ENCODE measurements around the gene TNFRSF4. TPM values are rescaled to one million over a fixed set of nuclear protein-coding genes. Genes with fewer than 3 reads are reported as not detected.

Gene TNFRSF4
- total RNA-seq (10 to 100 TPM; 15.1 to 35.4 (median 17.8) TPM), total RNA-seq (3.7 to 404 (median 45.5) reads per million in 29 experiments)
- 19.0 TPM for total RNA-seq (2013)

- WGBS (ENCODE audit: insufficient coverage), result 3% methylated on average over 53 of the region's 56 CpGs
- peak in 11 of 35 experiments; percentile 3 to 63 (median 38) for DNase-seq
- Mint-ChIP-seq H3K4me3 (peak within 1 kb of the TSS; percentile 53 to 65 (median 63)), H3K36me3 (peaks cover 11% of the 10 kb centered on the region), H3K27me3 (no peaks in the 10 kb centered on the region), H3K4me1 (peaks cover 22 to 51% (median 37%) of the 10 kb centered on the region in 3 donors), H3K27ac (peak within 1 kb of the TSS; percentile 79 to 82), H3K9me3 (no peaks in the 10 kb centered on the region)
- Histone ChIP-seq H3K9me3 (no peaks in the 10 kb centered on the region), H3K27ac (ENCODE audit: low read length) (peak within 1 kb of the TSS; percentile 81), H3K4me1 (ENCODE audit: control insufficient read depth in 1 of 2, extremely low read depth in 1 of 2, insufficient read depth in 2 of 2, low read length in 2 of 2) (peaks cover 18 to 84% of the 10 kb centered on the region in 2 experiments), H3K36me3 (ENCODE audit: control insufficient read depth in 2 of 2, extremely low read depth in 1 of 2, insufficient read depth in 1 of 2, low read length in 1 of 2) (peaks cover 4 to 12% of the 10 kb centered on the region in 2 donors), H3K4me3 (ENCODE audit: control insufficient read depth in 1 of 2, extremely low read depth in 1 of 2, low read length in 1 of 2) (peak within 1 kb of the TSS; percentile 44 to 51), H3K27me3 (replicated peaks in 1 of 2; ENCODE audit: control insufficient read depth in 2 of 2, extremely low read depth in 1 of 2, insufficient read depth in 2 of 2, low read length in 1 of 2) (no peaks in the 10 kb centered on the region)
- ATAC-seq (replicated peaks in 1 of 4), result peak; percentile 16 to 32 (median 22)
- CTCF ChIA-PET, result no interaction called here
- POLR2A ChIA-PET, result no interaction called here
Observed at GRCh38 chr1:1213345-1214265, at the start of gene TNFRSF4. TNFRSF4 (minus strand) TSS chr1:1214153; CDS start chr1:1214127, 26 bp downstream.

DNA sequence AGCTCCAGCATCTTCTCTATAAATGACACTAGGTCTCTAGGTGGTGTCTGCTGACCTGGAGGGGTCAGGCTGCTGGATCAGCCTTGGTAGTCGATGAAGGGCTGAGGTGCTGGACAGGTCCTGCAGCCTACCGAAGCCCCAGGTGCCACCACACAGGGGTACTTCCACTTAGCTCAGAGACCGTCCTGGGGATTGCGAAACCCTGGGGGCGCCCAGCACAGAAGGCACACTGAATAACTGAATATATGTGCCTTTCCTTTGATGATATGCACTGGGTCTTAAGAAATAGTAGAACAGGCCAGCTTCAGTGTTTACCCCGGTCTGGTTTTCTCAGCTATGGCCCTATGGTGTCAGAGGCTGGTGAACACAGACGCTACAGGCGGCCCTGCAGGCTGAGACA is 48.8 kb upstream of the TNFRSF4 start:
- Mint-ChIP-seq H3K9me3 (no peaks in the 10 kb centered on the region), H3K27me3 (no peaks in the 10 kb centered on the region), H3K4me3 (no peak overlapping the region), H3K4me1 (peaks cover 13 to 22% (median 21%) of the 10 kb centered on the region in 3 donors), H3K36me3 (peaks cover 27% of the 10 kb centered on the region), H3K27ac (no peak overlapping the region)
- ATAC-seq (replicated peaks in 1 of 4) (no peak), DNase-seq (no peak)
- 100% methylated on average over 4 of the region's 8 CpGs for WGBS (ENCODE audit: insufficient coverage)
- Histone ChIP-seq H3K36me3 (ENCODE audit: control insufficient read depth in 2 of 2, extremely low read depth in 1 of 2, insufficient read depth in 1 of 2, low read length in 1 of 2) (peaks cover 24 to 70% of the 10 kb centered on the region in 2 donors), H3K4me1 (ENCODE audit: control insufficient read depth in 1 of 2, extremely low read depth in 1 of 2, insufficient read depth in 2 of 2, low read length in 2 of 2) (peaks cover 0 to 18% of the 10 kb centered on the region in 2 experiments), H3K27me3 (replicated peaks in 1 of 2; ENCODE audit: control insufficient read depth in 2 of 2, extremely low read depth in 1 of 2, insufficient read depth in 2 of 2, low read length in 1 of 2) (no peaks in the 10 kb centered on the region), H3K27ac (ENCODE audit: low read length) (no peak overlapping the region), H3K4me3 (ENCODE audit: control insufficient read depth in 1 of 2, extremely low read depth in 1 of 2, low read length in 1 of 2) (no peak overlapping the region), H3K9me3 (no peaks in the 10 kb centered on the region)
- POLR2A ChIA-PET, result no interaction called here
- CTCF ChIA-PET, result no interaction called here

DNA sequence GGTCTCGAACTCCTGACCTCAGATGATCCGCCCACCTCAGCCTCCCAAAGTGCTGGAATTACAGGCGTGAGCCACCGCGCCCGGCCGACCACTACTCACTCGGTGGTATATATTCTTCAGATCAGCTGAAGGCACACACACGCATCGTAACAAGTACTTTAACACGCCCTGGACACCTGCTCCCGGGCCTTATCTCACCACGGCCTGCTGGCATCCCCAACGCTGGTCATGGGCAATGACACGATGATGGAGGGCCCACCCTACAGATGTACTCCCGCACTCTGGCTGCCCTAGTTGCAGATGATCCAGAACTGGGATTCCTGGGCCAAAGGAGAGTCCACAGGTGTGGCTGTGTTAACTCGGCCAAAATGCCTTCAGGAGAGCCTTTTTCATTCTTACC is 48.1 kb upstream of the TNFRSF4 start:
- no peaks in the 10 kb centered on the region for H3K27me3 ChIP-seq (replicated peaks in 1 of 2; ENCODE audit: control insufficient read depth in 2 of 2, extremely low read depth in 1 of 2, insufficient read depth in 2 of 2, low read length in 1 of 2)
- no peak for DNase-seq
- ChIA-PET POLR2A (no interaction called here), CTCF (no interaction called here)
- peaks cover 0 to 18% of the 10 kb centered on the region in 2 experiments for H3K4me1 ChIP-seq (ENCODE audit: control insufficient read depth in 1 of 2, extremely low read depth in 1 of 2, insufficient read depth in 2 of 2, low read length in 2 of 2)
- H3K4me1 Mint-ChIP-seq, result peaks cover 10 to 23% (median 19%) of the 10 kb centered on the region in 3 donors
- H3K4me3 Mint-ChIP-seq, result no peak overlapping the region
- 96% methylated on average over 15 of the region's 17 CpGs for WGBS (ENCODE audit: insufficient coverage)
- ATAC-seq (replicated peaks in 1 of 4), result no peak
- H3K27ac ChIP-seq (ENCODE audit: low read length), result no peak overlapping the region
- H3K9me3 Mint-ChIP-seq, result no peaks in the 10 kb centered on the region
- no peak overlapping the region for H3K27ac Mint-ChIP-seq
- H3K9me3 ChIP-seq, result no peaks in the 10 kb centered on the region
- H3K36me3 Mint-ChIP-seq, result peaks cover 27% of the 10 kb centered on the region
- peaks cover 22 to 68% of the 10 kb centered on the region in 2 donors for H3K36me3 ChIP-seq (ENCODE audit: control insufficient read depth in 2 of 2, extremely low read depth in 1 of 2, insufficient read depth in 1 of 2, low read length in 1 of 2)
- no peaks in the 10 kb centered on the region for H3K27me3 Mint-ChIP-seq
- no peak overlapping the region for H3K4me3 ChIP-seq (ENCODE audit: control insufficient read depth in 1 of 2, extremely low read depth in 1 of 2, low read length in 1 of 2)

GRCh38 chr1:1260843-1261560 is 47.0 kb upstream of the TNFRSF4 start:
- H3K4me1 Mint-ChIP-seq, result peaks cover 8 to 23% (median 18%) of the 10 kb centered on the region in 3 donors
- peaks cover 29% of the 10 kb centered on the region for H3K36me3 Mint-ChIP-seq
- ATAC-seq (replicated peaks in 1 of 4) (peak; percentile 21 to 77 (median 49)), DNase-seq (no peak)
- CTCF ChIA-PET, result interaction anchor here (0.5 to 0.6 kb wide), 3 partner anchors 8 to 140 kb away, joined by 3 to 6 read pairs (median 3); no protein-coding TSS in a partner anchor
- POLR2A ChIA-PET, result no interaction called here
- H3K27me3 Mint-ChIP-seq, result no peaks in the 10 kb centered on the region
- WGBS (ENCODE audit: insufficient coverage), result 79% methylated on average over 14 of the region's 16 CpGs
- Histone ChIP-seq H3K27me3 (replicated peaks in 1 of 2; ENCODE audit: control insufficient read depth in 2 of 2, extremely low read depth in 1 of 2, insufficient read depth in 2 of 2, low read length in 1 of 2) (no peaks in the 10 kb centered on the region), H3K36me3 (ENCODE audit: control insufficient read depth in 2 of 2, extremely low read depth in 1 of 2, insufficient read depth in 1 of 2, low read length in 1 of 2) (peaks cover 23 to 73% of the 10 kb centered on the region in 2 donors), H3K27ac (ENCODE audit: low read length) (no peak overlapping the region), H3K4me1 (ENCODE audit: control insufficient read depth in 1 of 2, extremely low read depth in 1 of 2, insufficient read depth in 2 of 2, low read length in 2 of 2) (peaks cover 0 to 18% of the 10 kb centered on the region in 2 experiments), H3K9me3 (no peaks in the 10 kb centered on the region), H3K4me3 (ENCODE audit: control insufficient read depth in 1 of 2, extremely low read depth in 1 of 2, low read length in 1 of 2) (no peak overlapping the region)
- peak overlapping the region; percentile 59 to 73 for H3K27ac Mint-ChIP-seq
- peak overlapping the region in 2 of 3 donors; percentile 21 to 54 for H3K4me3 Mint-ChIP-seq
- no peaks in the 10 kb centered on the region for H3K9me3 Mint-ChIP-seq

DNA sequence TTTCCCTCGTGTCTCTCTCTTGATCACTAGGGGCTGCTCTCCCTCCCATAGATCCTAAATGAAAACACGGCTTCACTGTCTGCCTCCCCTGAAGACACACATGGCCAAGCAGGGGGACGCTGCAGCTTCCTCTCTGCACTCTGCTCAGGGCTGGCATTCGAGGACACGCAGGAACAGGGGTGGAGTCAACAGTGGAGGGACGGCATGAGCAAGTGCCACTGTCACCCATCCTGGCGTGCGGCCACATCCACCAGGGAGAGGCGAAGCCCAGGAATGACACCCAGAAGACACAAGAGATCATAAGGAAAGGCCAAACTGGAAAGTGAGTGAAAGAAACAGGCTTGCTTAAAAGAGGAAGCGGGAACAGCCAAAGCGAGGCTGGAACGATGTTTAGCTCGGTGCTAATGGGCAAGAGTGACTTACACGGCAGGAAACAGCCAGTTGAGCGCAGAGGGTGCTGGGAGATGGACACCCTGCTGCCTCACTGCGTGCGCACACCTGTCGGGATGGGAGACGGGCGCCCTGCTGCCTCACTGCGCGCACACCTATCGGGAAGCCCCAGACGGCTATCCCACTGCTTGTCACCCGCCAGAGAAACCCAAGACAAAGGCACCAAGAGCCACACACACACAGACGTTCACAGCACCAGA is 46.1 kb upstream of the TNFRSF4 start:
- Mint-ChIP-seq H3K27me3 (no peaks in the 10 kb centered on the region), H3K9me3 (no peaks in the 10 kb centered on the region), H3K4me3 (peak overlapping the region in 1 of 3 donors; percentile 54), H3K27ac (peak overlapping the region in 1 of 2 donors; percentile 66), H3K4me1 (peaks cover 8 to 19% (median 16%) of the 10 kb centered on the region in 3 donors), H3K36me3 (peaks cover 33% of the 10 kb centered on the region)
- CTCF ChIA-PET, result interaction anchor here in 1 of 2 donors (0.6 kb wide), 1 partner anchor 9 kb away, joined by 6 read pairs; no protein-coding TSS in a partner anchor
- Histone ChIP-seq H3K4me1 (ENCODE audit: control insufficient read depth in 1 of 2, extremely low read depth in 1 of 2, insufficient read depth in 2 of 2, low read length in 2 of 2) (peaks cover 0 to 18% of the 10 kb centered on the region in 2 experiments), H3K27me3 (replicated peaks in 1 of 2; ENCODE audit: control insufficient read depth in 2 of 2, extremely low read depth in 1 of 2, insufficient read depth in 2 of 2, low read length in 1 of 2) (no peaks in the 10 kb centered on the region), H3K4me3 (ENCODE audit: control insufficient read depth in 1 of 2, extremely low read depth in 1 of 2, low read length in 1 of 2) (no peak overlapping the region), H3K27ac (ENCODE audit: low read length) (no peak overlapping the region), H3K9me3 (no peaks in the 10 kb centered on the region), H3K36me3 (ENCODE audit: control insufficient read depth in 2 of 2, extremely low read depth in 1 of 2, insufficient read depth in 1 of 2, low read length in 1 of 2) (peaks cover 22 to 71% of the 10 kb centered on the region in 2 donors)
- POLR2A ChIA-PET, result no interaction called here
- no peak for ATAC-seq (replicated peaks in 1 of 4)
- DNase-seq, result no peak
- WGBS (ENCODE audit: insufficient coverage), result 94% methylated on average over 25 of the region's 26 CpGs

- peaks cover 37% of the 10 kb centered on the region for H3K36me3 Mint-ChIP-seq
- ATAC-seq (replicated peaks in 1 of 4) (no peak), DNase-seq (no peak)
- Histone ChIP-seq H3K36me3 (ENCODE audit: control insufficient read depth in 2 of 2, extremely low read depth in 1 of 2, insufficient read depth in 1 of 2, low read length in 1 of 2) (peaks cover 17 to 73% of the 10 kb centered on the region in 2 donors), H3K4me3 (ENCODE audit: control insufficient read depth in 1 of 2, extremely low read depth in 1 of 2, low read length in 1 of 2) (no peak overlapping the region), H3K9me3 (no peaks in the 10 kb centered on the region), H3K27me3 (replicated peaks in 1 of 2; ENCODE audit: control insufficient read depth in 2 of 2, extremely low read depth in 1 of 2, insufficient read depth in 2 of 2, low read length in 1 of 2) (no peaks in the 10 kb centered on the region), H3K4me1 (ENCODE audit: control insufficient read depth in 1 of 2, extremely low read depth in 1 of 2, insufficient read depth in 2 of 2, low read length in 2 of 2) (peaks cover 0 to 18% of the 10 kb centered on the region in 2 experiments), H3K27ac (ENCODE audit: low read length) (no peak overlapping the region)
- POLR2A ChIA-PET, result no interaction called here
- H3K27ac Mint-ChIP-seq, result no peak overlapping the region
- H3K9me3 Mint-ChIP-seq, result no peaks in the 10 kb centered on the region
- H3K27me3 Mint-ChIP-seq, result no peaks in the 10 kb centered on the region
- 98% methylated on average over 16 of the region's 18 CpGs for whole genome bisulfite sequencing (ENCODE audit: insufficient coverage)
- CTCF ChIA-PET, result no interaction called here
- H3K4me3 Mint-ChIP-seq, result no peak overlapping the region
- peaks cover 8 to 19% (median 16%) of the 10 kb centered on the region in 3 donors for H3K4me1 Mint-ChIP-seq
Observed at GRCh38 chr1:1259540-1259939, 45.6 kb upstream of the TNFRSF4 start.

All from T-cell (primary cell).